ENCODE data around the gene AXIN2.

Gene AXIN2

GRCh38 chr17:65567566-65567965 lies 6.1 kb upstream of the AXIN2 start:
- H3K27ac Mint-ChIP-seq, result no peak overlapping the region
- no peak for ATAC-seq (replicated peaks)
- H3K4me3 Mint-ChIP-seq, result no peak overlapping the region
- H3K4me1 Mint-ChIP-seq (ENCODE audit: low read depth in 2 of 2), result peaks cover under 1 to 3% of the 10 kb centered on the region in 2 donors
- DNase-seq, result no peak
- H3K27me3 Mint-ChIP-seq, result peaks cover 18 to 20% of the 10 kb centered on the region in 2 donors
- H3K36me3 Mint-ChIP-seq (ENCODE audit: insufficient read depth), result peaks cover 7% of the 10 kb centered on the region
- no peaks in the 10 kb centered on the region for H3K9me3 Mint-ChIP-seq

- H3K27me3 Mint-ChIP-seq, result peaks cover 15 to 18% of the 10 kb centered on the region in 2 donors
- peaks cover 16% of the 10 kb centered on the region for H3K36me3 Mint-ChIP-seq (ENCODE audit: insufficient read depth)
- DNase-seq (no peak), ATAC-seq (replicated peaks) (no peak)
- no peak overlapping the region for H3K4me3 Mint-ChIP-seq
- H3K4me1 Mint-ChIP-seq (ENCODE audit: low read depth in 2 of 2), result peaks cover 9% of the 10 kb centered on the region in 2 donors
- no peaks in the 10 kb centered on the region for H3K9me3 Mint-ChIP-seq
- no peak overlapping the region for H3K27ac Mint-ChIP-seq
These were observed 4.1 kb upstream of the AXIN2 start for GRCh38 chr17:65565559-65565958.

GRCh38 chr17:65564793-65565192 lies 3.3 kb upstream of the AXIN2 start:
- H3K27ac Mint-ChIP-seq, result no peak overlapping the region
- DNase-seq (no peak), ATAC-seq (replicated peaks) (no peak)
- H3K27me3 Mint-ChIP-seq, result peaks cover 14 to 18% of the 10 kb centered on the region in 2 donors
- peaks cover 9% of the 10 kb centered on the region in 2 donors for H3K4me1 Mint-ChIP-seq (ENCODE audit: low read depth in 2 of 2)
- peaks cover 16% of the 10 kb centered on the region for H3K36me3 Mint-ChIP-seq (ENCODE audit: insufficient read depth)
- H3K9me3 Mint-ChIP-seq, result no peaks in the 10 kb centered on the region
- H3K4me3 Mint-ChIP-seq, result no peak overlapping the region

GRCh38 chr17:65562206-65562531 lies 721 bp upstream of the AXIN2 start:
- Mint-ChIP-seq H3K4me1 (ENCODE audit: low read depth in 2 of 2) (peaks cover 12 to 20% of the 10 kb centered on the region in 2 donors), H3K27me3 (peaks cover 7 to 9% of the 10 kb centered on the region in 2 donors), H3K36me3 (ENCODE audit: insufficient read depth) (peaks cover 16% of the 10 kb centered on the region), H3K27ac (peak overlapping the region in 1 of 2 donors; percentile 86), H3K4me3 (peak overlapping the region in 1 of 2 donors; percentile 83), H3K9me3 (no peaks in the 10 kb centered on the region)
- DNase-seq (no peak), ATAC-seq (replicated peaks) (no peak)

- peak overlapping the region; percentile 65 to 86 for H3K27ac Mint-ChIP-seq
- peak overlapping the region in 1 of 2 donors; percentile 83 for H3K4me3 Mint-ChIP-seq
- H3K4me1 Mint-ChIP-seq (ENCODE audit: low read depth in 2 of 2), result peaks cover 12 to 20% of the 10 kb centered on the region in 2 donors
- H3K36me3 Mint-ChIP-seq (ENCODE audit: insufficient read depth), result peaks cover 16% of the 10 kb centered on the region
- peak; percentile 47 to 62 (median 58) for DNase-seq
- peak; percentile 51 for ATAC-seq (replicated peaks)
- H3K9me3 Mint-ChIP-seq, result no peaks in the 10 kb centered on the region
- peaks cover 7 to 9% of the 10 kb centered on the region in 2 donors for H3K27me3 Mint-ChIP-seq
These were observed 608 bp downstream of the AXIN2 start for GRCh38 chr17:65560628-65561451.

- no peak for ATAC-seq (replicated peaks)
- Mint-ChIP-seq H3K9me3 (no peaks in the 10 kb centered on the region), H3K4me1 (ENCODE audit: low read depth in 2 of 2) (peaks cover 12 to 20% of the 10 kb centered on the region in 2 donors), H3K36me3 (ENCODE audit: insufficient read depth) (peaks cover 16% of the 10 kb centered on the region), H3K27ac (peak overlapping the region in 1 of 2 donors; percentile 67), H3K27me3 (peaks cover 7 to 9% of the 10 kb centered on the region in 2 donors), H3K4me3 (peak overlapping the region in 1 of 2 donors; percentile 83)
- DNase-seq, result peak in 1 of 3 experiments; percentile 11
These were observed 1.4 kb downstream of the AXIN2 start for GRCh38 chr17:65559804-65560627.

- H3K36me3 Mint-ChIP-seq (ENCODE audit: insufficient read depth), result peaks cover 16% of the 10 kb centered on the region
- ATAC-seq (replicated peaks), result no peak
- H3K27me3 Mint-ChIP-seq, result peaks cover 7 to 9% of the 10 kb centered on the region in 2 donors
- no peaks in the 10 kb centered on the region for H3K9me3 Mint-ChIP-seq
- no peak for DNase-seq
- H3K27ac Mint-ChIP-seq, result peak overlapping the region in 1 of 2 donors; percentile 67
- peaks cover 12 to 20% of the 10 kb centered on the region in 2 donors for H3K4me1 Mint-ChIP-seq (ENCODE audit: low read depth in 2 of 2)
- peak overlapping the region in 1 of 2 donors; percentile 83 for H3K4me3 Mint-ChIP-seq
These were observed 2.0 kb downstream of the AXIN2 start for GRCh38 chr17:65559461-65559803.

- H3K4me1 Mint-ChIP-seq (ENCODE audit: low read depth in 2 of 2), result peaks cover 11 to 24% of the 10 kb centered on the region in 2 donors
- peak overlapping the region in 1 of 2 donors; percentile 83 for H3K4me3 Mint-ChIP-seq
- ATAC-seq (replicated peaks) (no peak), DNase-seq (no peak)
- peaks cover 7 to 9% of the 10 kb centered on the region in 2 donors for H3K27me3 Mint-ChIP-seq
- no peaks in the 10 kb centered on the region for H3K9me3 Mint-ChIP-seq
- H3K27ac Mint-ChIP-seq, result peak overlapping the region in 1 of 2 donors; percentile 67
- H3K36me3 Mint-ChIP-seq (ENCODE audit: insufficient read depth), result peaks cover 16% of the 10 kb centered on the region
These were observed 2.6 kb downstream of the AXIN2 start for GRCh38 chr17:65558683-65559460.

GRCh38 chr17:65558311-65558682 lies 3.2 kb downstream of the AXIN2 start:
- DNase-seq (no peak), ATAC-seq (replicated peaks) (no peak)
- Mint-ChIP-seq H3K27me3 (peaks cover 7 to 9% of the 10 kb centered on the region in 2 donors), H3K4me3 (peak overlapping the region in 1 of 2 donors; percentile 83), H3K4me1 (ENCODE audit: low read depth in 2 of 2) (peaks cover 14 to 28% of the 10 kb centered on the region in 2 donors), H3K27ac (no peak overlapping the region), H3K9me3 (no peaks in the 10 kb centered on the region), H3K36me3 (ENCODE audit: insufficient read depth) (peaks cover 16% of the 10 kb centered on the region)

- H3K27me3 Mint-ChIP-seq, result peaks cover 7 to 9% of the 10 kb centered on the region in 2 donors
- H3K27ac Mint-ChIP-seq, result no peak overlapping the region
- peaks cover 11% of the 10 kb centered on the region for H3K36me3 Mint-ChIP-seq (ENCODE audit: insufficient read depth)
- peaks cover 17 to 34% of the 10 kb centered on the region in 2 donors for H3K4me1 Mint-ChIP-seq (ENCODE audit: low read depth in 2 of 2)
- DNase-seq (peak in 2 of 3 experiments; percentile 16 to 21), ATAC-seq (replicated peaks) (peak; percentile 19)
- no peaks in the 10 kb centered on the region for H3K9me3 Mint-ChIP-seq
- no peak overlapping the region for H3K4me3 Mint-ChIP-seq
These were observed 3.8 kb downstream of the AXIN2 start for GRCh38 chr17:65557349-65558310.

- Mint-ChIP-seq H3K36me3 (ENCODE audit: insufficient read depth) (peaks cover 7% of the 10 kb centered on the region), H3K4me3 (no peak overlapping the region), H3K27ac (no peak overlapping the region), H3K27me3 (peaks cover 7 to 9% of the 10 kb centered on the region in 2 donors), H3K9me3 (no peaks in the 10 kb centered on the region), H3K4me1 (ENCODE audit: low read depth in 2 of 2) (peaks cover 13 to 27% of the 10 kb centered on the region in 2 donors)
- ATAC-seq (replicated peaks) (no peak), DNase-seq (no peak)
These were observed 4.5 kb downstream of the AXIN2 start for GRCh38 chr17:65556910-65557348.
